GM18505 (cell line): Measurements from ENCODE around the gene GSTO2.

Experiments used
- ATAC-seq: cut with Tn5 transposase; IDR thresholded peaks from one replicate; pipeline ENCODE4 v1.9.1; 2021; ENCODE audit not compliant: unreplicated experiment
- POLR2A ChIP-seq: IDR thresholded peaks from 4 replicates; pipeline ENCODE4 v1.6.1; 2011; ENCODE audit warnings: borderline replicate concordance; ENCODE audit not compliant: insufficient read depth, insufficient read length; ENCODE audit errors: extremely low read depth

GSTO2 gene

DNA sequence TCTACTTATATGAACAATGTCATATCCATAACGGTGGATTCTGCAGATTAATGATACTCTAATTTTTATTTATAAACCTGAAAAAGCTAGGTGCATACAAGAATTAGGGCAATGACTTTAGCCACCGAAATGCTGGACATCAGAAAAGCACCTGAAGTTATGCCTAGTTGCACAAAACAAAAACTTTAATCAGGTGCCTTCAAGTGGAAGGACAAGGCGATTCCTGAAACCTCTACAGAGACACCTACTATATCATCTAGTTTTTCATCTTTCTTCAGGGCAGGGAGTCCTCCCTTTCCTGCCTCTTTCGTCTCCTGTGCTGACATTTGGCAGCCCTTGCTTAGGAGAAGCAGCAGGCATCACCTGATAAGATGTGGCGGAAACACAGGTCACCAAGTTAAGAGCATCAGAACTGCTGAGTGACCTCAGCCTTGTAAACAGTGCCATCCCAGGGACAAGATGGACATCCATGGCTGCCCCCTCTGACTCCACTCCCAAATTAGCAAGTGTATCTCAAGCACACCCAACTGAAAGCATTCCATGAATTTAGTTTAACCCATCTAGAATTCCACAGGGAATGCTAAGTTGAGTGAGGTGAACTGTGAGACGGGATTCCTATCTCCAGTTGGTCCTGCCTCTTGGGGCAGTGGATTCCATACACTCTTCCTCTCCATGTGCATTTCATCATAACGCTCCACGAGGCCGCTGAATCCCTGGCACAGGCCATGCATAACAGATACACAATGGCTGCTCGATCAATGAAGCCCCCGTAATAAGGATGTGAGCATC is 63.5 kb downstream of the GSTO2 start:
- TF ChIP-seq POLR2A, result no peak

DNA sequence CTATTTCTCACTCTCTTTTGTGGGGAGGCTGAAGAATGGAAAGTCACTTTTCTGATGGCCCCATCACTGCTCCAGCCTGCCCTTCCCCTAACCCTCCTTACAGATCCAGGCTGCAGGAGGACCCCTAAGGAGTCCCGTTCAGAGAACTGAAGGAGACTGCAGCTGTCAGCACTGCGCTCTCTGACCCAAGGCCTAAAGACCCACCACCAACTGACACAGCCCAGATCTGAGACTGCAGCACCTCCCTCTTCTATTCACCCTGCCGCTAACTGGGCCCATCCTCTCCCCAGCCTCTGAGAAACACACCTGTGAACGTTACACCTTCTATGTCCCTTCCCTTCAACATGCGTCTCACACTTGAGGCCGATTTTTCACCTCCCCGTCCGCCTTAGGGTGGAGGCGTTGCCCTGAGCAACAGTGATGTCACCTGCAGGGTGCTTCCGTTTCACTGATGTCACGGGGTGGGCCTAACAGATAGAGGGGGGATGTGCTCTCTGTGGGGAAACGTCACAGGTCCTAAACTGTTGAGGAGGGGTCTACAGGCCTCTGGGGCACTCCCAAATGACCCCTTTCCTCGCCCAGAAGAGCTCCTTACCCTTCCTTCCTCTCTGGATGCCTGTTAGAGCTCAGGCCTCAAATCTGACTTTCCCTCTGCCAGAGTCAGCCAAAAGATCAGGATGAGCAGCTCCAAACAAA is 64.2 kb downstream of the GSTO2 start:
- TF ChIP-seq POLR2A, result no peak
- no peak for ATAC-seq

More for the DNA sequence above, 63.5 kb downstream of the GSTO2 start:
- no peak for ATAC-seq

DNA sequence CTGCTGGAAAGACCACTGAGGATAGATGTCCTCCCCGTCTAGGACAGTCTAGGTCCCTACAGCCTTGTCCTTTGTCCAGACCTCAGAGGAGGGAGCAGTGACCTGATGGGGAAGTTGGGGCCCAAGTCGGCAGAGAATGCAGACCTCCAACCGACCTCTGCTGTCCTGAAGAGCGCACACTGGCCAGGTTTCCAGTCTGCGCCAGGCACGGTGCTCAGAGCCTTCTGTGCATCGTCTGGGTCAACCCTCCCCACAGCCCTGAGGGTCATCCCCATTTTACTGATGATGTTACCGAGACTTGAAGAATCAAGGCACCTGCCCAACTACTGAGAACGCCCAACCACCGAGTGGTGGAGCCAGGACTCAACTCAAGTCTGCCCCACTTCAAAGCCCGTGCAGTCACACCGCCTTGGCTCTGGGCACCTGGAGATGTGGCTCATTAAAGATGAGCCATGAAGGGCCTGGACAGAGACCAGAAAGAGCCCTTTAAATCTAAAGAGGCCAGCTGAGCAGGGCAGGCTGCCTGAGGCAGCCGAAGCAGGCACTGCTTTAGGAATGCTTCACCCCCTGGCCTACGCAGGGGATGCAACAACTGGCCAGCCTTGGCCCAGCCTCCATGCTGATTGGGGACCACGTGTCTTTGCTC is 64.9 kb downstream of the GSTO2 start:
- ATAC-seq, result no peak
- TF ChIP-seq POLR2A, result no peak

DNA sequence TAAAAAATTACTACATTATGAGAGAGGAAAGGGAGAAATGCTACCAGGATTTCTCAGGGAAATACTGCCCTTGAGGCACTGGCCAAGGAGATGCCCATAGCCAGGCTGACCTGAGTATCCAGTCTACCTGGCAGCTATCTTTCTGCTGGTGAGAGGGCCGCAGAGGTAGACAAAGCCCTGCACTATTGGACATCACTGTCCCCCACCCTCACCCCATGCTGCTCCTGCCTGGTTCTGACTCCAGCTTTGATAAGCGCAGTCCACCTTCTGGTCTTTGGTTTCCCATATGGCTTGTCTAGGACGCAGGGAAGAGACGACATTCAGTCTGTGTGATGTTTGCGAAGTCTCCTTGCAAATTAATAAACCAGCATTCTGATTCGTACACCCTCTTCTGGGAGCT is 65.6 kb downstream of the GSTO2 start:
- no peak for TF ChIP-seq POLR2A
- ATAC-seq, result no peak

DNA sequence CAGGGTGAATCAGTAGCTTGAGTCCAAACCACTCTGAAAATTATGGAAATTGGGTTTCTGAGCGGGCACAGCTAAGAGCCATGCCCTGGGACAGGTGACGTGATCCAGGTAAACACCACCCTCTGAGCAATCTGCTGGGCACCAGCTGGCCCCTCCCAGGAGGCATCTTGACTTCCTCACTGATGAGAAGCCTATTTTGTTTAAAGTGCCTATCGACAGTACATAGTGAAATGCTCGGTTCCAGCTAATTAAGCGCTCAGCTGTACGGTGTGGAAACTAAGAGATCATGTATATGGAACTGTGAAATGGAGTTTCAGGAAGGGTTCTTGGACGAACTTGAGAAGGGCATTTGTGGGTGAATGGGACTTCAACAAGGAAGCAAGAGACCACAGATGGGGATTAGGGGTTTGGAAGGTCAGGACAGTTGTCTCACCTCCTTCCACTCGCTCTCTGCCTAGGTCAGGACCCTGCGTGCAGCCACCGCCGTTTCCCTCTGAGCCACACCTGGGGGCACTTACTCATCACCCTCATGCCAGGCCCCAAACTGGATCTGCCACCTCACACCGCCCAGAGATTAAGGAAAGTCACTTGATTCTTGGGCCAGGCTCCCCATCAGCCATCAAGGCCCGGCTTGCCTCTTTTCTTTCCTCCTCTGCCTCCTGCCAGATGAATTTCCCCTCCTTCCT is 66.1 kb downstream of the GSTO2 start:
- TF ChIP-seq POLR2A, result no peak
- no peak for ATAC-seq

DNA sequence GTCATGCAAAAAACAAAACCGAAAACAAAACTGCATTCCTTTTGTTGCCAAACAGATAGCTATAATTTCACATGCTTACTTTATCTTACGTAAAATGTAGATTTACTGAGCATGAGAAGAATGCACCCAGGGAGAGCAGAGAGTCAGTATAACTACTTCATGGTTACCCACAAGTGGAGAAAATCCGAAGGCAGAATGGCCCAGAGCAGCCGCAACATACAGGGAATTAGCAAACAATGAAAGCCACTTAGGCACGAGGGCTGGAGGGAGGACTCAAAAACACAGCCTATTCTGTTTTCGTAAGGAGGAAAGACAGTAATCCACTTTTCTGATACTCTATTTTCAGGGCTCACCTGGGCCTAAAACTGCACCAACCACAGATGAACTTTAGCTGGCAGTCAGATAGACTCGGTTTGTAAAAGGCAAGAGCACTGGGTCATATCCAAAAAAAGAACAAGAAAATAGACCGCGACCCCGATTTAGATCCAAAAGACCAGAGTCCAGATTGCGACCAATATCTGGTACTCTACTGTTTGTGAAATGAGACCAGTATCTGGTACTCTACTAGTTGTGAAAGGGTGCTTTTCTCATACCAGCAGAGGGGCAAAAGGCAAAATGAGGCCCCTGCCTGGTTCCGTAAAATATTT is 68.0 kb downstream of the GSTO2 start:
- ATAC-seq, result peak; percentile 23
- no peak for TF ChIP-seq POLR2A

DNA sequence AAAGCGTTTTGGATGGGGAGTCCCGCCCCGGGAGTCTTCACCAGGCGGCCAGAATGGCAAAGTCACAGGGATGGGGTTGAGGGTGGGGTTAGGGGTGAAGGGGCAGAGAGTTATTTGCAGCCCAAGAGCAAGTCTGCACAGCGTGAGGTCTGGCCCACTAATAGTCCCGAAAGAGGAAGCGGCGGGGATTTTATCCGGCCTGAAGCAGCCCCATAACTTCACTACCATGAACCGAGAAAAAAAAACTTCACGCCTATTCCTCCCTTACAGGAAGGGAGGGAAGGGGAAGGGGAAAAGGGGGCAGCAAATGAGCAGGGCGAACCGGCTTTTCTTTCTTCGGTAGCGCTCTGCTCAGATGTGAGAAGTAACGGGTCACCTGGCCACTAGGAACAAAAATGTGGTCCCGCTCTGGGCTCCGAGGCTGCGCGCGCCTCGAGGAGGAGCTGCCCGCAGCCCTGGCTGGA is 68.6 kb downstream of the GSTO2 start:
- no peak for TF ChIP-seq POLR2A
- ATAC-seq, result peak; percentile 40

DNA sequence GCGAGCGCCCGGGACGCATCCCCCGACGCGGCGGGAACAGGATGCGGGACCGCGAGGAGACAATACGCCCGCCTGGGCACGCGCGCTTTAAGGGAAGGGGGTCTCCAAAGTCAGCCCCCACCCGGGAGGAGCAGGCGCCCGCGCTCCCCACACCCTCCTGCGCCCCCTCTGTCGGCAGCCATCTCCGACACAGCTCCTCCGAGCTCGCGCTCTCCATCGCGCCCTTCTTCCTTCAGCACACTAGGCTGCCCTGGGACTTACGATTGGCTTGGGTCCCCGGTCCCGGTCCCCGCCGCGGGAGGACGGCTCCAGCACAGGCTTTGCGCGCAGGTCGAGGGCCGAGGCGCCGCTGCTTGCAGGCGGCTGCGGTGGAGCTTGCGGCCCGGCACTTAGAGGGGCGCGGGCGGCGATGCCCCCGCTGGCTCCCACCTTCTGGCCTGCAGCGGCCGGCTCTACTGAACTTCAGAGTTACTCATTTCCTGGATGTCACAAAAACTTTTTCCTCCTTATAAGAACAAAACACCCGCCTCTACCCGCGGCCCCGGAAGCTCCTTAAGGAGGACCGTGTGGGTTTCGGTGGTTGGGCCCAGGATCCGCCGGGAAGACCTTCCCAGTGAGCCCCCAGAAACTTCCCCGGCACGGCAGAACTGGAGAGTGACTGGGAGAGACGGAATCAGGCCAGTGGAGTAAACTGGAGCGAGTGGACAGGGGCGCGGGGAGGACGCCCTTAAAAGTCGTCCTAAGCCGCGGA is 69.2 kb downstream of the GSTO2 start, which contains the start of gene ITPRIP:
TSS of gene ITPRIP (minus strand) at position 481 of the 751 bp plus-strand sequence. CDS start 22,414 bp downstream, outside the sequence.
- TF ChIP-seq POLR2A, result peak; percentile 89
- peak; percentile 67 for ATAC-seq

DNA sequence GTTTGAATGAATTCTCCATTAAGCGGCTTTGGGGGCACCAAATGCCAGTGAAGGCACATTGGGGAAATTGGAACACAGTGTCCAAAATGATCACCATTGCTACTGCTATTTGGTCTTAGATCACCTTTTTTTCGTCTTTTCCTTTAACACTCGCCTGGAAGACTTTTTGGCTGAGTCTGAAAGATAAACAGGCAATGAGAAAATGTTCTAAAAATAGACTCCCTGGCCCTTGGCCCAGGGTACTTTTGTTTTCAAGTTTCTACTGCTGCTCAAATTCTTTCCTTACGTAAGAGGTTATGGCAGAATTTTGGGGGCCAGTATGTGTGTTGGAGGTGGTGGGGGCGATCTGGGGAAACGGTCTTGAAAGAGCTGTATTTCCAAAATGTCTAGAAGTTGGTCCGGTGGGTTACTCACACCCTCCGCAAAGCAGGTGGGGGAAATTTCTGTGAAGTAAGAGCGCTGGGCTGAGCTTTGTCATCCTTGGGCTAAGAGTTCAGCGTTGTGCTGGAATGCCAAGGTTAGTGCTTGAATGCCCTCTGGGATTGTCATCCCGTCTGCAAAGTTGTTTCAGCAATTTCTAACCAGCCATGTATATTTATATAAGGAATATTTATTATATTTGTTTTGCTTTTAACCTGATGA is 70.6 kb downstream of the GSTO2 start:
- no peak for ATAC-seq
- TF ChIP-seq POLR2A, result no peak

DNA sequence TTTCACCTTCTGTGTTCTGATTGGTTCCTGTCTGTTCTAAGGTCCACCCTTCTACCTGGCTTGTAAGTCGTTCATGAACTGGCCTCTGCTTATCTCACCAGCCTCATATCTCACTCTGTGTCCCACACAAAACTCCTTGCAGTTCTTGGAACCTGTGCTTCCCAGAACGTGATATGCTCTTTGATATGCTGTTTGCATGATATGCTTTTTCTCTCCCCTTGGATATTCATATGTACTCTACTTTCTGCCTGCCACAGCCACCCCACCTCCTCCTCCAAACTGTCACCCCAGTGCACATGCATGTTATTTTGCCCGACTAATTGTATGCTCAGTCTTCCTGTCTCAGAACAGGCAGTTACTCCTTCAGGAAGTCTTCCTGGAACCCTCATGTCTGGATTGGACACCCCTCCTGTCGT is 71.1 kb downstream of the GSTO2 start:
- ATAC-seq, result no peak
- no peak for TF ChIP-seq POLR2A

DNA sequence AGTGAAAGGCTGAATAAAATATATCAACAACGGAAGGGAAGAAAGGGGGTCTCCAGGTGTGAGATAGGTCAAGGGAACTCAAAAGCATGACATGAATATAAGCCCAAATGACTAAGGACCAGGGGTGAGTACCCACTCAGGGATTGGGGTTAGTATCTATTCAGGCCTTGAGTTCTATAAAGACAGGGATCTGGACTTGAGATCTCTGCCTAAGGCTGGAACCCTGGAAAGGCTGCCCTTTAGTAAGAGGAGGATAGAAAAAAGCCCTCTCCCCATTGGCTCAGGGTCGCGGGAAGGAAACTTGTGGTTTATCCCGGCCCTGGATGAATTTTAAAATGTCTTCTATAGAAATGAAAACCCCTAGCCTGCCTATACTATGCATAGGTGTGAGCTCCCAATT is 71.7 kb downstream of the GSTO2 start:
- ATAC-seq, result no peak
- TF ChIP-seq POLR2A, result no peak

DNA sequence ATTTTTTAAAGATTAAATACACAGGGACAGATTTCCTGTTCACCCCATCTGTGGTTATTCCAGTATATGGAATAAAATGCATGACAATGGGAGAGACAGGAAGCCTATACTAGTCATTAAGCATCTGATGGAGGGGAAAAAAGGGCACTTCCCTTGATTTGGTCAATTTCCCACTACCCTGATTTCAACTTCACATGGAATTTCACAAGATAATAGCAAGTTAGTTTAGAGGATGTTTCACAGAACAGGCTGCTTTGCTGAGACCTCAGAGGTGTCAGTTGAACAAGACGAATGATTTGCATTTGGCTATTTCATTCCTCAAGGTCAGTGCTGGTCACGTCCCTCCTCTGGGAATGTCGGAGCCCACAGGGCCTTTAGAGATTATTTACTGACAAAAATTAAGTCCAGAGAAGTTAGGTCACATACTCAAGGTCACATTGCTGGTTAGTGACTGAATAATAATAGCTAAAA is 74.0 kb downstream of the GSTO2 start:
- TF ChIP-seq POLR2A, result no peak
- no peak for ATAC-seq

DNA sequence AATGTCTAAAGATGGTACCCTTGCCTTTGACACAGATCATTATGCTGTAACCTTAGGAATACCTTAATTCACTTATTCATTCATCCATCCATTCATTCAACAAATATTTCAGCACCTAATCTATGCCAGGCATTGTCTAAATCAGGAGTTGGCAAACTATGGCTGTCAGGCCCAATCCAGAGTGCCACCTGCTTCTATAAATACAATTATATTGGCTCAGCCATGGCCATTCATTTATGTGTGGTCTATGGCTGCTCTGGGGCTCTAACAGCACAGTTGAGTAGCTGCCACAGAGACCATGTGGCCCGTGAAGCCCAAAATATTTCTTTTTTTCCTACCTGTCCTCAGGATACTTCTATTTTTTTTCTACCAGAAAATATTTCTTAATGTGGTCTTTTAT is 75.2 kb downstream of the GSTO2 start:
- no peak for ATAC-seq
- no peak for TF ChIP-seq POLR2A
